HG03159 (cell line): ENCODE measurements around the gene LYRM4.
A peak's percentile ranks its signal among the peaks of the same experiment; 100 is the strongest.

ENCODE experiments used
- ATAC-seq: cut with Tn5 transposase; IDR thresholded peaks from one replicate; pipeline ENCODE4 v1.9.1; 2021; ENCODE audit warnings: mild to moderate bottlenecking, moderate library complexity; ENCODE audit not compliant: unreplicated experiment

The LYRM4 gene

GRCh38 chr6:5105146-5105545, 155.6 kb downstream of the LYRM4 start:
- no peak for ATAC-seq

GRCh38 chr6:5104667-5105066, 156.1 kb downstream of the LYRM4 start:
- no peak for ATAC-seq

- no peak for ATAC-seq
These were observed 157.5 kb downstream of the LYRM4 start for GRCh38 chr6:5103250-5103649.

- ATAC-seq = no peak
These were observed 158.3 kb downstream of the LYRM4 start for GRCh38 chr6:5102267-5102970.

- ATAC-seq = no peak
These were observed 159.9 kb downstream of the LYRM4 start for GRCh38 chr6:5100806-5101205.

GRCh38 chr6:5099537-5099936, 161.2 kb downstream of the LYRM4 start:
- no peak for ATAC-seq

GRCh38 chr6:5098501-5099270, 162.1 kb downstream of the LYRM4 start:
- no peak for ATAC-seq

GRCh38 chr6:5096482-5096881, 164.3 kb downstream of the LYRM4 start:
- ATAC-seq = no peak

GRCh38 chr6:5095236-5095635, 165.5 kb downstream of the LYRM4 start:
- ATAC-seq = peak; percentile 76

GRCh38 chr6:5094327-5094726, 166.4 kb downstream of the LYRM4 start:
- no peak for ATAC-seq

- no peak for ATAC-seq
These were observed 167.3 kb downstream of the LYRM4 start for GRCh38 chr6:5093231-5094015.

GRCh38 chr6:5091210-5092069, 169.3 kb downstream of the LYRM4 start:
- no peak for ATAC-seq

GRCh38 chr6:5090603-5091002, 170.1 kb downstream of the LYRM4 start:
- no peak for ATAC-seq

- ATAC-seq = no peak
These were observed 171.0 kb downstream of the LYRM4 start for GRCh38 chr6:5089481-5090438.

- ATAC-seq = no peak
These were observed 172.0 kb downstream of the LYRM4 start for GRCh38 chr6:5088780-5089179.

GRCh38 chr6:5087389-5087788, 173.4 kb downstream of the LYRM4 start:
- no peak for ATAC-seq

- no peak for ATAC-seq
These were observed 174.4 kb downstream of the LYRM4 start for GRCh38 chr6:5086294-5086890.

GRCh38 chr6:5085648-5086293, 175.0 kb downstream of the LYRM4 start:
- peak; percentile 21 for ATAC-seq
